Astrocyte (in vitro differentiated cells and primary cell): ENCODE data around the gene PRR7. TPM values are rescaled to one million over a fixed set of nuclear protein-coding genes. Genes with fewer than 3 reads are reported as not detected.

Experiments
- DNase-seq: peaks from one replicate; pipeline ENCODE4 v3.0.0-alpha.2; 2010; ENCODE audit warnings: low read depth
- FAIRE-seq: peaks from 2 replicates; lab custom pipeline; 2011; peaks lifted over from hg19 to GRCh38; lab: Jason Lieb, UNC
- H2AFZ ChIP-seq: 2 replicates; pipeline ENCODE4 v1.6.0; 2012; ENCODE audit warnings: low read depth, low read length, inconsistent platforms
- H3K27ac ChIP-seq: 2 replicates; pipeline ENCODE4 v1.5.1; 2011; ENCODE audit warnings: low read depth, low read length, inconsistent platforms
- H3K27me3 ChIP-seq: 2 replicates; pipeline ENCODE4 v1.6.0; 2011; ENCODE audit warnings: low read length, inconsistent platforms; ENCODE audit not compliant: insufficient read depth
- H3K36me3 ChIP-seq: 2 replicates; pipeline ENCODE4 v1.5.1; 2011; ENCODE audit warnings: low read length, inconsistent platforms; ENCODE audit not compliant: insufficient read depth
- H3K4me1 ChIP-seq: 2 replicates; pipeline ENCODE4 v1.5.1; 2011; ENCODE audit warnings: low read length, inconsistent platforms; ENCODE audit not compliant: insufficient read depth
- H3K4me2 ChIP-seq: 2 replicates; pipeline ENCODE4 v1.6.0; 2012; ENCODE audit warnings: low read length, inconsistent platforms
- H3K4me3 ChIP-seq: 2 replicates; pipeline ENCODE4 v1.5.1; 2011; ENCODE audit warnings: low read depth, mild to moderate bottlenecking, low read length, inconsistent platforms; ENCODE audit not compliant: insufficient read depth
- H3K79me2 ChIP-seq: 2 replicates; pipeline ENCODE4 v1.6.0; 2012; ENCODE audit warnings: mild to moderate bottlenecking, low read length, inconsistent platforms; ENCODE audit not compliant: insufficient read depth
- H3K9ac ChIP-seq: 2 replicates; pipeline ENCODE4 v1.6.0; 2012; ENCODE audit warnings: mild to moderate bottlenecking, low read length, inconsistent platforms
- H3K9me3 ChIP-seq: 2 replicates; pipeline ENCODE4 v1.5.1; 2012; ENCODE audit warnings: low read depth, mild to moderate bottlenecking, low read length, inconsistent platforms; ENCODE audit not compliant: insufficient read depth
- H4K20me1 ChIP-seq: 2 replicates; pipeline ENCODE4 v1.6.0; 2012; ENCODE audit warnings: low read length, inconsistent platforms; ENCODE audit not compliant: insufficient read depth
- H3K27ac Mint-ChIP-seq: one replicate; pipeline ENCODE4 v1.8.0; 2021; ENCODE audit warnings: mild to moderate bottlenecking, mixed read lengths; ENCODE audit not compliant: unreplicated experiment
- H3K27me3 Mint-ChIP-seq: one replicate; pipeline ENCODE4 v1.8.0; 2021; ENCODE audit warnings: low read depth, mixed read lengths; ENCODE audit not compliant: unreplicated experiment
- H3K36me3 Mint-ChIP-seq: one replicate; pipeline ENCODE4 v1.8.0; 2021; ENCODE audit warnings: low read depth, mixed read lengths; ENCODE audit not compliant: unreplicated experiment
- H3K4me1 Mint-ChIP-seq: one replicate; pipeline ENCODE4 v1.8.0; 2021; ENCODE audit warnings: low read depth, mixed read lengths; ENCODE audit not compliant: unreplicated experiment
- H3K4me3 Mint-ChIP-seq: one replicate; pipeline ENCODE4 v1.8.0; 2021; ENCODE audit warnings: mild to moderate bottlenecking, moderate library complexity, mixed read lengths; ENCODE audit not compliant: unreplicated experiment
- H3K9me3 Mint-ChIP-seq: one replicate; pipeline ENCODE4 v1.8.0; 2021; ENCODE audit warnings: mild to moderate bottlenecking, mixed read lengths; ENCODE audit not compliant: unreplicated experiment
- EZH2 ChIP-seq: IDR thresholded peaks from 2 replicates; pipeline ENCODE4 v1.6.1; 2012; ENCODE audit warnings: mild to moderate bottlenecking, low read length, inconsistent platforms; ENCODE audit not compliant: insufficient read depth
- total RNA-seq: library from RNA; stranded (reverse); gene quantifications from 2 replicates; pipeline ENCODE4 v1.2.1, GENCODE V29; 2021
- TF ChIP-seq, protein P1 (sequence below): IDR thresholded peaks from 2 replicates; pipeline ENCODE4 v1.5.1; 2011; ENCODE audit warnings: low read depth, mild to moderate bottlenecking, inconsistent platforms, low read length, moderate library complexity; ENCODE audit not compliant: insufficient read depth

PRR7 gene
- total RNA-seq, 1 donor from 2014 or later = 9.9 TPM

DNA sequence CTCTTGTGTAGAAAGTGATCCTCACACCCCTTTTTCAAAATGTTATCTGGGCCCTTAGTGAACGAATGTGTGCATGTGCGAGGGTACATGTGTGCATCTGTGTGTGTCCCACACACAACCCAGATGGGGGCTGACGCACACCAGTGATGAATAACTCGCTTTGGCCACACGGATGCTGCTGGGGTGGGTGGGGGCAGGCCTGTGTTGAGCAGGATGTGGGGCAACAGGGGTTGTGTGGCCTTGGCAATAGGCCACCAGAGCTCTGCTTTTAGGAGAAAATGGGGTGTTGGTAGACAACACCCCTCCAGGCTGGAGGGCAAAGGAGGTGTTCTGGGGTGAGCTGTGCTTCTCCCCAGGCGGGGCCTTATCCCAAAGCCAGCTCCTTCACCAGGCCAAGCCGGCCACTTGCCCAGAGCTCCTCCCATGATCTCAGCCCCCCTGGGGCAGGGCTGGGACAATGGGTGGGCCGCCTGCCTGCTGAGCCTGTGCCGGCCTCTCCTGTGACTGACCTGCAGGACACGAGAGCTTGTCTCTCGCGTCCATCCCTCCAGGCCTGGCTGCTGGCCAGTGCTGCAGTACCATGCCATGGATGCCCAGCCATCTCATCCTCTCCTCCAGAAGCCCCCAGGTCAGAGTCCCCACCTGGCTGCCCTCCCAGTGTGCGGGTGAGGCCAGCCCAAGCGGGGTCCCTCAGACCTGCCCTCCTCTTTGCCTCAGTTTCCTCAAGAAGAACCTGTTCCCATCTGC, 25.2 kb downstream of the PRR7 start:
- peaks cover 53% of the 10 kb centered on the region for H3K4me1 Mint-ChIP-seq
- DNase-seq = peak; percentile 65

DNA sequence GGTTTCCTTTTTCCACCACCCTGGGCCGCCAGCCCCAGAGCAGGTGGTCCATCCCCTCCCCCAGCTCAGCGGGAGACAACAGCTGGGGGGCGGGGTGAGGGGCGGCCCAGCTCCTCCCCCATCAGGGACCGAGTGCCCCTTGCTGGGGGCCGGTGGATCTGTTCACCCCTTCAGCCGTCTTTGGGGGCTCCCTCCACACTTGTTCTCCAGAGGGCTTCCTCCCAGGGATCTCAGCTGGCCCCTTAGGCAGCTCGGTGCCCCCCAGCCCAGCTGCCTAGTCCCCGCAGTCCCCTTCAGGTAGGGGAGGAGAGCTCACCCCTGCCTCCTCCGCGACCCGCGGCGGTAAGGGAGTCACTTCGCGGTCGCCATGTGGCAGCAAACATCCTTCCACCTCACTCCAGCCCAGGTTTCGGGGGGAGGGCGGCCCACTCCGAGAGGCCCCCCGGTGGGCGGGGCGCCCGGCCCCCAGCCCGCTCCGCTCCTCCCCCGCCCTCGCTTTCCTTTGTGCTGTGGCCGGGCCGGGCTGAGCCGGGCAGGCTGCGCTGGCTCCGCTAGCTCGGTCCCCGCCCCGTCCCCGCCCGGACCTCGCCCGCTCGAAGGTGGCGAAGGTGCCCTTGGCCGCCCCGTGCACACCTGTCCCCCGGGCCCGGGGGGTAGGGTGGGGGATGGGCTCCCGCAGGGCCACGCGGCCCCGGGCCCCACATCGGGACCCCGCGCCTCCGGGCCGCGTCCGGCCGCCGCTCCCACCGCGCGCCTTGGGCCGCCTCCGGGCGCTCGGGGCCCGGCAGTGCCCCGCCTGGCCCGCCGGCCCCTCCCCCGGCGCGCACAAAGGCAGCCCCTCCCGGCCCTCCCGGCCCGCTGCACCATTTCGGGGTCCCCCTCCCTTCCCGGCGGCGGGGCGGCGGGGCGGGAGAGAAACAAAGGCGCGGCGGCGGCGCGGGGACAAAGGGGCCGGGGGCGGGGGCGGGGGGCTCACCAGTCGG, 26.1 kb downstream of the PRR7 start:
- no peaks in the 10 kb centered on the region for H3K27me3 Mint-ChIP-seq
- FAIRE-seq (no peak), DNase-seq (no peak)
- H3K9me3 ChIP-seq = no peaks in the 10 kb centered on the region
- H3K4me3 ChIP-seq = peak overlapping the region; percentile 75
- H3K27me3 ChIP-seq = no peaks in the 10 kb centered on the region
- peaks cover 58% of the 10 kb centered on the region for H4K20me1 ChIP-seq
- H3K36me3 Mint-ChIP-seq = peaks cover 16% of the 10 kb centered on the region
- no peaks in the 10 kb centered on the region for H3K9me3 Mint-ChIP-seq
- peaks cover 55% of the 10 kb centered on the region for H3K4me1 Mint-ChIP-seq
- no peak for TF ChIP-seq EZH2
- TF ChIP-seq, protein P1, sequence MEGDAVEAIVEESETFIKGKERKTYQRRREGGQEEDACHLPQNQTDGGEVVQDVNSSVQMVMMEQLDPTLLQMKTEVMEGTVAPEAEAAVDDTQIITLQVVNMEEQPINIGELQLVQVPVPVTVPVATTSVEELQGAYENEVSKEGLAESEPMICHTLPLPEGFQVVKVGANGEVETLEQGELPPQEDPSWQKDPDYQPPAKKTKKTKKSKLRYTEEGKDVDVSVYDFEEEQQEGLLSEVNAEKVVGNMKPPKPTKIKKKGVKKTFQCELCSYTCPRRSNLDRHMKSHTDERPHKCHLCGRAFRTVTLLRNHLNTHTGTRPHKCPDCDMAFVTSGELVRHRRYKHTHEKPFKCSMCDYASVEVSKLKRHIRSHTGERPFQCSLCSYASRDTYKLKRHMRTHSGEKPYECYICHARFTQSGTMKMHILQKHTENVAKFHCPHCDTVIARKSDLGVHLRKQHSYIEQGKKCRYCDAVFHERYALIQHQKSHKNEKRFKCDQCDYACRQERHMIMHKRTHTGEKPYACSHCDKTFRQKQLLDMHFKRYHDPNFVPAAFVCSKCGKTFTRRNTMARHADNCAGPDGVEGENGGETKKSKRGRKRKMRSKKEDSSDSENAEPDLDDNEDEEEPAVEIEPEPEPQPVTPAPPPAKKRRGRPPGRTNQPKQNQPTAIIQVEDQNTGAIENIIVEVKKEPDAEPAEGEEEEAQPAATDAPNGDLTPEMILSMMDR = no peak
- peak overlapping the region; percentile 94 for H3K9ac ChIP-seq
- peaks cover 11% of the 10 kb centered on the region for H3K36me3 ChIP-seq
- peak overlapping the region; percentile 88 for H3K4me3 Mint-ChIP-seq
- H2AFZ ChIP-seq = no peak overlapping the region
- peak overlapping the region; percentile 99 for H3K4me2 ChIP-seq
- peaks cover 51% of the 10 kb centered on the region for H3K79me2 ChIP-seq
- H3K27ac Mint-ChIP-seq = peak overlapping the region; percentile 87
- peaks cover 62% of the 10 kb centered on the region for H3K4me1 ChIP-seq
- peak overlapping the region; percentile 81 for H3K27ac ChIP-seq

More for the DNA sequence above, 25.2 kb downstream of the PRR7 start:
- Histone ChIP-seq H4K20me1 (peaks cover 68% of the 10 kb centered on the region), H3K4me2 (peak overlapping the region; percentile 99), H2AFZ (no peak overlapping the region), H3K36me3 (peaks cover 19% of the 10 kb centered on the region), H3K9ac (peak overlapping the region; percentile 94), H3K79me2 (peaks cover 61% of the 10 kb centered on the region), H3K27ac (peak overlapping the region; percentile 81), H3K9me3 (no peaks in the 10 kb centered on the region), H3K27me3 (no peaks in the 10 kb centered on the region), H3K4me3 (peak overlapping the region; percentile 75), H3K4me1 (peaks cover 60% of the 10 kb centered on the region)
- Mint-ChIP-seq H3K27me3 (no peaks in the 10 kb centered on the region), H3K36me3 (peaks cover 18% of the 10 kb centered on the region), H3K9me3 (no peaks in the 10 kb centered on the region), H3K4me3 (peak overlapping the region; percentile 88), H3K27ac (peak overlapping the region; percentile 87)
- no peak for FAIRE-seq
- no peak for TF ChIP-seq EZH2
- TF ChIP-seq, protein P1 = no peak
